GM23248 (cell line): ENCODE results near the gene SLC35A3. TPM values are rescaled to one million over a fixed set of nuclear protein-coding genes. Genes with fewer than 3 reads are reported as not detected.
A peak's percentile ranks its signal among the peaks of the same experiment; 100 is the strongest.

Source experiments
- DNase-seq: peaks from one replicate; pipeline ENCODE4 v3.0.0-alpha.2; 2015
- H2AFZ ChIP-seq: fragments of 200-600 bp; sonication (generic); 2 replicates; pipeline ENCODE4 v1.6.1; 2016; ENCODE audit warnings: antibody characterized with exemption
- H3F3A ChIP-seq: fragments of 200-600 bp; sonication (generic); 2 replicates; pipeline ENCODE4 v1.6.1; 2016; ENCODE audit warnings: mild to moderate bottlenecking, antibody characterized with exemption, mixed run types; ENCODE audit not compliant: insufficient read depth
- H3K27ac ChIP-seq: fragments of 200-600 bp; sonication (generic); 2 replicates; pipeline ENCODE4 v1.5.1; 2016; ENCODE audit warnings: mild to moderate bottlenecking
- H3K27me3 ChIP-seq: fragments of 200-600 bp; sonication (generic); replicated peaks from 2 replicates; pipeline ENCODE4 v1.6.1; 2016; ENCODE audit warnings: mild to moderate bottlenecking; ENCODE audit not compliant: insufficient read depth
- H3K36me3 ChIP-seq: fragments of 200-600 bp; sonication (generic); 2 replicates; pipeline ENCODE4 v1.6.1; 2016; ENCODE audit warnings: low read depth, mild to moderate bottlenecking
- H3K4me1 ChIP-seq: fragments of 200-600 bp; sonication (generic); 2 replicates; pipeline ENCODE4 v1.6.1; 2016; ENCODE audit warnings: mild to moderate bottlenecking; ENCODE audit not compliant: insufficient read depth
- H3K4me2 ChIP-seq: fragments of 200-600 bp; sonication (generic); one replicate; pipeline ENCODE4 v1.6.1; 2016; ENCODE audit warnings: mild to moderate bottlenecking; ENCODE audit not compliant: unreplicated experiment
- H3K4me3 ChIP-seq: fragments of 200-600 bp; sonication (generic); 2 replicates; pipeline ENCODE4 v1.5.1; 2016; ENCODE audit warnings: mild to moderate bottlenecking
- H3K79me2 ChIP-seq: fragments of 200-600 bp; sonication (generic); 2 replicates; pipeline ENCODE4 v1.6.1; 2016; ENCODE audit warnings: mild to moderate bottlenecking; ENCODE audit not compliant: insufficient read depth
- H3K9ac ChIP-seq: fragments of 200-600 bp; sonication (generic); 2 replicates; pipeline ENCODE4 v1.6.1; 2016; ENCODE audit warnings: mild to moderate bottlenecking
- H3K9me2 ChIP-seq: fragments of 200-600 bp; sonication (generic); 2 replicates; pipeline ENCODE4 v1.6.1; 2016; ENCODE audit warnings: mixed run types, mild to moderate bottlenecking, moderate library complexity; ENCODE audit not compliant: insufficient read depth
- H3K9me3 ChIP-seq: fragments of 200-600 bp; sonication (generic); one replicate; pipeline ENCODE4 v1.6.1; 2017; ENCODE audit warnings: low read depth
- H4K20me1 ChIP-seq: fragments of 200-600 bp; sonication (generic); 2 replicates; pipeline ENCODE4 v1.6.0; 2016; ENCODE audit not compliant: insufficient read depth
- EZH2 ChIP-seq: fragments of 200-600 bp; sonication (generic); IDR thresholded peaks from 2 replicates; pipeline ENCODE4 v1.6.1; 2018; ENCODE audit warnings: antibody characterized with exemption, mild to moderate bottlenecking; ENCODE audit not compliant: insufficient read depth, poor library complexity, severe bottlenecking
- EZH2phosphoT487 ChIP-seq: fragments of 200-600 bp; sonication (generic); IDR thresholded peaks from 2 replicates; pipeline ENCODE4 v1.6.1; 2018; ENCODE audit warnings: antibody characterized with exemption, moderate library complexity, mild to moderate bottlenecking, low read depth; ENCODE audit not compliant: insufficient read depth
- WGBS, 2 experiments: methylation state at CpG; one replicate each; pipeline ENCODE4 v1.1.6; 2015 to 2017; ENCODE audit warnings: low lambda C conversion rate in 2 of 2, low coverage in 1 of 2; ENCODE audit errors: missing lambda C conversion rate in 2 of 2; 5-methylcytosine and 5-hydroxymethylcytosine counted together
- in situ Hi-C: fragments of 300-500 bp; cut with MboI; formaldehyde crosslinking; loops from 2 replicates; pipeline ENCODE4 v1.15.0; 2020
- polyA plus RNA-seq: library from polyadenylated mRNA; unstranded; fragments of >200 nt; fragmentation: Nextera tagmentation; extraction: Ambion mirVana; gene quantifications from 2 replicates; pipeline ENCODE4 v1.2.1, GENCODE V29; 2016
- total RNA-seq: library from RNA; depleted of rRNA; stranded (reverse); fragments of >200 nt; shearing (Covaris generic); gene quantifications from 2 replicates; pipeline ENCODE4 v1.2.3, GENCODE V29; 2014

Gene SLC35A3
- total and polyA plus RNA-seq, 2 experiments from 2014 or later: 30.7 to 46.0 TPM

DNA sequence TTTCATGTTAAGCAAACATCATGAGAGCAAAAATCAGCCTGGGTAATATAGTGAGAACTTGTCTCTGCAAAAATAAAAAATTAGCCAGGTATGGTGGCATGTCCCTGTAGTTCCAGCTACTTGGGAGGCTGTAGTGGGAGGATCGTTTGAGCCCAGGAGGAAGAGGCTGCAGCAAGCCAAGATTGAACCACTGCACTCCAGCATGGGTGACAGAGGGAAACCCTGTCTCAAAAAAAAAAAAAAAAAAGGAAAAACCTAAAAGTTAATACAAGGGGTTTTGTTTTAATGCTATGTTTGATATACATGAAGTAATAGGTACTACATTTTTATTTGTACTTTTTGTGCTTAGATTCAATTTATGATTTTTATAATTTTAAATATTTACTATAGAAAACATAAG, 27.1 kb upstream of the SLC35A3 start:
- DNase-seq: no peak
- in situ Hi-C loops: no loop called here

DNA sequence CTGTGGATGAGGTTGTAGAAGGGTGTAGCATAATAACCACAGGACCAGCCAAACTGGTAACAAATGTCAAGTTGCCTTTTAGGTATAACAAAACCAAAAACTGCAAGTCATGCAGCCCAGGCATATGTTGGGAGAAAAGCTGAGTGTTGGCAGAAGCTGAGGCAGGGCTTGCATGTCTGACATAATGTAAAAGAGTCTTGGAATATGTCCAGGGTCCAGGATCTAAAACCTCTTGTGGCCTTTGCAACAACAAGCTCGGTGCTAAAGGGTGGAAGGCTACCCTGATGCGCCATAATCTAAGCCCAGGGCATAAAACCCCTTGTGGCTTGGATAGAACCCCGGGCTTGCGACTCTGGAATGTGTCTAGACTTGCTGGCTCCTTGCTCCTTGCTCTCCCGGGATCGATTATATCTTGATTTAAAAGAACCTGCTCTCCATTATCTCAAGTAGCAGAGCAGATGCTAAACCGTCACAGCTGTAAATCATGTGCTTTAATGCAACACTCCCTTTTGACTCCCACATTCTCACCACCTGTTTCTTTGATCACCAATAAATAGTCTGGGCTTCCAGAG, 26.5 kb upstream of the SLC35A3 start:
- H3K4me2 ChIP-seq: peak overlapping the region; percentile 24
- no peaks in the 10 kb centered on the region for H3K36me3 ChIP-seq
- peak; percentile 64 for DNase-seq

More for the DNA sequence above, 27.1 kb upstream of the SLC35A3 start:
- H3K79me2 ChIP-seq: no peaks in the 10 kb centered on the region
- H3F3A ChIP-seq: no peaks in the 10 kb centered on the region; the same call in 1 of the 2 replicates
- H3K9me3 ChIP-seq: no peaks in the 10 kb centered on the region
- no peak overlapping the region; the same call in 1 of the 2 replicates for H2AFZ ChIP-seq
- H3K9ac ChIP-seq: no peak overlapping the region
- peak overlapping the region; percentile 61 for H3K27ac ChIP-seq
- TF ChIP-seq EZH2 (no peak), EZH2phosphoT487 (no peak)
- H3K4me1 ChIP-seq: peaks cover 10% of the 10 kb centered on the region
- no peaks in the 10 kb centered on the region for H3K36me3 ChIP-seq
- no peaks in the 10 kb centered on the region for H3K9me2 ChIP-seq
- H3K4me2 ChIP-seq: no peak overlapping the region
- H3K27me3 ChIP-seq: no peaks in the 10 kb centered on the region
- H4K20me1 ChIP-seq: no peaks in the 10 kb centered on the region
- WGBS, 2 experiments: 94 to 100% methylated on average over 1 of the region's 1 CpG
- no peak overlapping the region for H3K4me3 ChIP-seq

DNA sequence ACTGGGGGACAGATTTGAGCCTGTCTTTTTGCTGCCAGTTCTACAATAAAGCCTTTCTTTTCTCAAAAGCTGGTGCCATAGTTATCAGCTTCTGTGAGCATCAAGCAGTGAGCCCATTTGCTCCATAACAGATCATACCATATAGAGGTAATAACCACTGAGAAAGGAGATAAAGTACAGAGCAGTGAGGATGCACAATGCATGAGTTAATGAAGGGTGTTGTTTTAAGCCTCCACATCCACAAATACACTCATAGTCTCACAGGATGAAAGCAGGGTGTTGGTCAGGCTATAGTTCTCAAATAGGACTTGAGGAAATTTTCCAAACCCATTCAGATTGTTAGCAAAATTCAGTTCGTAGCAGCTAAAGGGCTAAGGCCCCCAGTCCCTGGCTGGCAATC, 25.6 kb upstream of the SLC35A3 start:
- Histone ChIP-seq H2AFZ (peak overlapping the region; percentile 75; the same call in 1 of the 2 replicates), H3K36me3 (no peaks in the 10 kb centered on the region), H3K79me2 (no peaks in the 10 kb centered on the region), H3K4me3 (no peak overlapping the region), H3K9me2 (no peaks in the 10 kb centered on the region), H3K9ac (no peak overlapping the region), H3K9me3 (no peaks in the 10 kb centered on the region), H3K27me3 (no peaks in the 10 kb centered on the region), H3K4me2 (no peak overlapping the region), H3F3A (no peaks in the 10 kb centered on the region; the same call in 1 of the 2 replicates), H4K20me1 (no peaks in the 10 kb centered on the region), H3K4me1 (peaks cover 10% of the 10 kb centered on the region), H3K27ac (no peak overlapping the region)
- TF ChIP-seq EZH2phosphoT487 (no peak), EZH2 (no peak)
- in situ Hi-C loops: no loop called here
- WGBS, 2 experiments: 55 to 62% methylated on average over 1 of the region's 1 CpG
- DNase-seq: no peak

More for the DNA sequence above, 26.5 kb upstream of the SLC35A3 start:
- no peaks in the 10 kb centered on the region; the same call in 1 of the 2 replicates for H3F3A ChIP-seq
- in situ Hi-C loops: no loop called here
- H3K9me3 ChIP-seq: no peaks in the 10 kb centered on the region
- H3K4me1 ChIP-seq: peaks cover 10% of the 10 kb centered on the region
- H3K9me2 ChIP-seq: no peaks in the 10 kb centered on the region
- TF ChIP-seq EZH2: no peak
- TF ChIP-seq EZH2phosphoT487: no peak
- peak overlapping the region; percentile 11; the same call in 1 of the 2 replicates for H3K9ac ChIP-seq
- no peaks in the 10 kb centered on the region for H4K20me1 ChIP-seq
- no peaks in the 10 kb centered on the region for H3K27me3 ChIP-seq
- peak overlapping the region; percentile 75 for H2AFZ ChIP-seq
- peak overlapping the region; percentile 61 for H3K27ac ChIP-seq
- 0 out of 2 replicates have a peak overlapping the region, but pooled peaks have one; percentile 10 for H3K4me3 ChIP-seq
- WGBS, 2 experiments: 4 to 8% methylated on average over 7 of the region's 7 CpGs
- no peaks in the 10 kb centered on the region for H3K79me2 ChIP-seq

DNA sequence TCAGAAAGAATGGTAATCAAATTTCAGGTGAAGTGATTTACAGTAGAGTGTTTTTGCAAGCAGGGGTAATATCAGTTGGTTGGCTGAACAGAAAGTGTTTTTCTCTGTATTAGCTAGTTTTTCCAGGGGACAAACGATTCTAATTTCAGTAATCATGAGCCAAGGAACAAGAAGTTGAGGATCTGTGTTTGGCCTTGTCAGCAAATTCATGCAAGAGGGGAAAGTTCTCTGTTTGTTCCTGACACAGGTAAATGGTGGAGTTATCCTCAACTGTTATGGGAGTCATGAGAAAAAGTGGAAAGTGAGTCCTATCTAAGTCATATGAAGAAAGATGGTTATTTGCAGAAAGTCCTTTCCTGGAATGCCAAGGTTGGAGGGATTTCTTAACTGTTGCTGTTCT, 24.6 kb upstream of the SLC35A3 start:
- no peak for DNase-seq
- 72 to 83% methylated on average over 1 of the region's 1 CpG for WGBS, 2 experiments
- no peak overlapping the region for H3K9ac ChIP-seq
- H3K9me2 ChIP-seq: no peaks in the 10 kb centered on the region
- H3K79me2 ChIP-seq: no peaks in the 10 kb centered on the region
- TF ChIP-seq EZH2phosphoT487: no peak
- no peak for TF ChIP-seq EZH2
- H4K20me1 ChIP-seq: no peaks in the 10 kb centered on the region
- in situ Hi-C loops: no loop called here
- no peaks in the 10 kb centered on the region for H3K9me3 ChIP-seq
- no peaks in the 10 kb centered on the region; the same call in 1 of the 2 replicates for H3F3A ChIP-seq
- no peaks in the 10 kb centered on the region for H3K36me3 ChIP-seq
- H3K27ac ChIP-seq: no peak overlapping the region
- peaks cover 10% of the 10 kb centered on the region for H3K4me1 ChIP-seq
- no peaks in the 10 kb centered on the region for H3K27me3 ChIP-seq
- H2AFZ ChIP-seq: no peak overlapping the region
- H3K4me3 ChIP-seq: no peak overlapping the region
- H3K4me2 ChIP-seq: no peak overlapping the region
